Karpas-422 (cell line): Measurements from ENCODE around the gene NUS1. TPM values are rescaled to one million over a fixed set of nuclear protein-coding genes. Genes with fewer than 3 reads are reported as not detected.
"Not testable (repeated sequence)": the region's sequence is repeated elsewhere in the genome, so short reads cannot be mapped to it uniquely, and the experiment has no call there.

Experiments
- DNase-seq: peaks from one replicate; pipeline ENCODE4 v3.0.0-alpha.2; 2015
- H2AFZ ChIP-seq: fragments of 200-600 bp; sonication (generic); 2 replicates; pipeline ENCODE4 v1.6.1; 2014; ENCODE audit warnings: antibody characterized with exemption, low read length, mixed read lengths
- H3K27ac ChIP-seq: fragments of 200-600 bp; sonication (generic); 2 replicates; pipeline ENCODE4 v1.5.1; 2014; ENCODE audit warnings: mild to moderate bottlenecking, low read length, moderate library complexity
- H3K27me3 ChIP-seq: fragments of 200-600 bp; sonication (generic); 2 replicates; pipeline ENCODE4 v1.6.1; 2014; ENCODE audit warnings: low read length, mixed read lengths
- H3K36me3 ChIP-seq: fragments of 200-600 bp; sonication (generic); 2 replicates; pipeline ENCODE4 v1.6.1; 2014; ENCODE audit warnings: low read length, mixed read lengths; ENCODE audit not compliant: insufficient read depth
- H3K4me1 ChIP-seq: fragments of 200-600 bp; sonication (generic); 2 replicates; pipeline ENCODE4 v1.6.1; 2014; ENCODE audit warnings: mild to moderate bottlenecking, low read length, mixed read lengths
- H3K4me2 ChIP-seq: fragments of 200-600 bp; sonication (generic); 2 replicates; pipeline ENCODE4 v1.6.1; 2014; ENCODE audit warnings: low read length, low read depth, mild to moderate bottlenecking; ENCODE audit not compliant: poor library complexity, severe bottlenecking
- H3K4me3 ChIP-seq: fragments of 200-600 bp; sonication (generic); 2 replicates; pipeline ENCODE4 v1.5.1; 2014; ENCODE audit warnings: mild to moderate bottlenecking, antibody characterized with exemption, low read length, mixed read lengths
- H3K79me2 ChIP-seq: fragments of 200-600 bp; sonication (generic); 2 replicates; pipeline ENCODE4 v1.6.1; 2014; ENCODE audit warnings: mild to moderate bottlenecking, low read length, mixed read lengths
- H3K9ac ChIP-seq: fragments of 200-600 bp; sonication (generic); 2 replicates; pipeline ENCODE4 v1.6.0; 2014; ENCODE audit warnings: low read length
- H3K9me2 ChIP-seq: fragments of 200-600 bp; sonication (generic), shearing (Covaris generic); replicated peaks from 2 replicates; pipeline ENCODE4 v1.6.0; 2014; ENCODE audit warnings: mild to moderate bottlenecking, low read length, moderate library complexity; ENCODE audit not compliant: insufficient read depth
- H3K9me3 ChIP-seq: fragments of 300-700, 200-600 bp; sonication (generic); 2 replicates; pipeline ENCODE4 v1.6.1; 2014; ENCODE audit warnings: low read length, mixed read lengths
- H4K20me1 ChIP-seq: fragments of 200-600 bp; sonication (generic); 2 replicates; pipeline ENCODE4 v1.6.1; 2014; ENCODE audit warnings: mild to moderate bottlenecking, antibody characterized with exemption, low read length, low read depth; ENCODE audit not compliant: insufficient read depth
- total RNA-seq: library from RNA; depleted of rRNA; stranded (reverse); fragments of >200 nt; shearing (Covaris generic); gene quantifications from 2 replicates; pipeline ENCODE4 v1.2.3, GENCODE V29; 2014; ENCODE audit warnings: low replicate concordance

The NUS1 gene
- total RNA-seq, 1 experiment from 2014 or later, result 21.9 TPM

DNA sequence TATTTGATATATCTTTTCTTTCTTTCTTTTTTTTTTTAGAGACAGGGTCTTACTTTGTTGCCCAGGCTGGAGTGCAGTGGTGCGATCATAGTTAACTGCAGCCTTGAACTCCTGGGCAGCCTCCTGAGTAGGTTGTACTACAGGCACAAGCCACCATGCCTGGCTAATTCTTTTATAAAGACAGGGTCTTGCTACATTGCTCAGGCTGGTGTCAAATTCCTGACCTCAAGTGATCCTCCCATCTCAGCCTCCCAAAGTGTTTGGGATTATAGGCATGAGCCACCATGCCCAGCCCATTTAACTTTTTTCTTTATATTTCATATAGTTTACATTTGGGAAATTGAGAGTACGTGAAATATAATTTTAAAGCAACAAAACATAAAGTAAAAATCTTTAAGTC is 10.1 kb downstream of the NUS1 start:
- H3K4me2 ChIP-seq, result no peak overlapping the region
- peaks cover 10% of the 10 kb centered on the region; the same call in 1 of the 2 replicates for H3K4me1 ChIP-seq
- peaks cover 98% of the 10 kb centered on the region for H3K79me2 ChIP-seq
- no peak for DNase-seq
- H3K36me3 ChIP-seq, result peaks cover 36% of the 10 kb centered on the region
- 0 out of 2 replicates have a peak, but pooled peaks cover 6% of the 10 kb centered on the region for H4K20me1 ChIP-seq
- H3K9ac ChIP-seq, result no peak overlapping the region
- no peaks in the 10 kb centered on the region for H3K9me2 ChIP-seq
- H3K9me3 ChIP-seq, result peaks cover 6% of the 10 kb centered on the region
- no peaks in the 10 kb centered on the region for H3K27me3 ChIP-seq
- H3K4me3 ChIP-seq, result no peak overlapping the region
- no peak overlapping the region for H2AFZ ChIP-seq
- H3K27ac ChIP-seq, result no peak overlapping the region

- Histone ChIP-seq H3K9me3 (no peaks in the 10 kb centered on the region), H3K4me2 (no peak overlapping the region), H3K79me2 (peaks cover 95% of the 10 kb centered on the region), H3K27ac (no peak overlapping the region), H4K20me1 (0 out of 2 replicates have a peak, but pooled peaks cover 6% of the 10 kb centered on the region), H3K27me3 (no peaks in the 10 kb centered on the region), H3K9me2 (no peaks in the 10 kb centered on the region), H3K9ac (no peak overlapping the region), H3K4me1 (peaks cover 10% of the 10 kb centered on the region; the same call in 1 of the 2 replicates), H3K4me3 (no peak overlapping the region), H3K36me3 (peaks cover 26% of the 10 kb centered on the region), H2AFZ (no peak overlapping the region)
- DNase-seq, result no peak
These were observed 11.9 kb downstream of the NUS1 start for GRCh38 chr6:117687021-117687648.

DNA sequence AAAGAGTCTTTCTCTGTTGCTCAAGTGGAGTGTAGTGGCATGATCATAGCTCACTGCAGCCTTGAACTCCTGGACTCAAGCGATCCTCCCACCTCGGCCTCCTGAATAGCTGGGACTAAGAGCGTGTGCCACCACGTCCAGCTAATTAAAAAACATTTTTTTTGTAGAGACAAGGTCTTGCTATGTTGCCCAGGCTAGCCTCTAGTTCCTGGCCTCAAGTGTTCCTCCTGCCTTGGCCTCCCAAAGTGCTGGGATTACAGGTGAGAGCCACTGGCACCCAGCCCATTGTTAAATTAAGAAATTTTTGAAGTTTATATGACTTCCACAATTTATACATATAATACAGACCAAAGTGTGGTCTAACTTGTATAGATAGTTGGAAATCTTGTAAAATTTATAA is 14.3 kb downstream of the NUS1 start:
- not testable (repeated sequence) for H4K20me1 ChIP-seq, H3K4me1 ChIP-seq, H3K4me2 ChIP-seq, H3K27me3 ChIP-seq, H3K9ac ChIP-seq, H3K4me3 ChIP-seq, H3K27ac ChIP-seq, H2AFZ ChIP-seq, H3K9me2 ChIP-seq, DNase-seq, H3K9me3 ChIP-seq
- Histone ChIP-seq H3K79me2 (peaks cover 92% of the 10 kb centered on the region), H3K36me3 (peaks cover 35% of the 10 kb centered on the region)

GRCh38 chr6:117706504-117706903 is 31.2 kb downstream of the NUS1 start:
- peaks cover 32% of the 10 kb centered on the region for H3K79me2 ChIP-seq
- H3K9ac ChIP-seq, result no peak overlapping the region
- 0 out of 2 replicates have a peak, but pooled peaks cover 2% of the 10 kb centered on the region for H3K4me1 ChIP-seq
- H2AFZ ChIP-seq, result no peak overlapping the region
- DNase-seq, result no peak
- no peak overlapping the region for H3K4me2 ChIP-seq
- H3K4me3 ChIP-seq, result no peak overlapping the region
- no peaks in the 10 kb centered on the region for H3K9me2 ChIP-seq
- H3K27ac ChIP-seq, result no peak overlapping the region
- no peaks in the 10 kb centered on the region for H4K20me1 ChIP-seq
- no peaks in the 10 kb centered on the region for H3K9me3 ChIP-seq
- peaks cover 33% of the 10 kb centered on the region for H3K36me3 ChIP-seq
- H3K27me3 ChIP-seq, result no peaks in the 10 kb centered on the region

DNA sequence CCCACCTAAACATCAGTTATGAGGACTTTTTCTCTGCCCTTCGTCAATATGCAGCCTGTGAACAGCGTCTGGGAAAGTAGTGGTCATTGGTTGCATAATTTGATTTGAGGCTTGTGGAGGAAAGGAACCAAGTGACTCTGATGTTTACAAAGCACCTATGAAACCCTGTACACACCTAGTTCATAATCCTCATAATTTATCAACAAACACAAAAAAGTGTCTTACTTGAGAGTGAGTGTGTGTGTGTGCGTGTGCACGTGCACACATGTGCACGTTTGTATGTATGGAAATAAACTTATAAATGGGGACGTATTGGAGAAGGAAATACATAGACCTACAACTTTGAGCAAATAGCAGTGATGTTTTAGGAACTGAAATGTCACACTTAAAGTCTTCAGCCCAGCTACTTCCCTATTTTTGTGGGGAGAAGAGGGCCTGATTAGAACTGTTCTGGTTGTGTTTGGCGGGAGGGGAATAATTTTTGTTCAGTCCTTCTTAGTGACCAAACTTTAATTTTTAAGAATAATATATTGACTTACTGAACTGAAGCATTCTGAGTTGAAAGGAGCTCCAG is 31.8 kb downstream of the NUS1 start:
- H3K4me1 ChIP-seq, H3K9me2 ChIP-seq, H3K9ac ChIP-seq, H3K4me2 ChIP-seq, H3K27ac ChIP-seq, H3K9me3 ChIP-seq, H4K20me1 ChIP-seq, DNase-seq, H2AFZ ChIP-seq, H3K27me3 ChIP-seq, H3K4me3 ChIP-seq: not testable (repeated sequence)
- H3K79me2 ChIP-seq, result peaks cover 29% of the 10 kb centered on the region
- H3K36me3 ChIP-seq, result peaks cover 33% of the 10 kb centered on the region

DNA sequence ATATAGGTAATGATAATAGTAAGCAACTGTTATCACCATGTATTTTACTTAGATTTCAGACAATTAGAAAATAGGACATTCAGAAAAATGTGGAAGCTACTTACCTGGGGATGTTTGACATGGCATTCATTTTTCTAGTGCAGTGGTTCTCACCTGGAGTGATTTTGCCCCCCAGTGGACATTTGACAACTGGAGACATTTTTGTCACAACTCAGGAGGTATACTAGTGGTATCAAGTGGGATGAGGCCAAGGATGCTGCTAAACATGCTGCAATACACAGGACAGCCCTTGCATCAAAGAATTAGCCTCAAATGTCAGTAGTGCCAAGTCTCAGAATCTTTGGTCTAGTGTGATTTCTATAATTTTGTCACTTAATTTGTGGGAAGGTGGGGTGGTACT is 36.1 kb downstream of the NUS1 start:
- Histone ChIP-seq H2AFZ (no peak overlapping the region), H3K9me3 (no peaks in the 10 kb centered on the region), H3K9ac (no peak overlapping the region), H4K20me1 (no peaks in the 10 kb centered on the region), H3K9me2 (no peaks in the 10 kb centered on the region), H3K27ac (no peak overlapping the region), H3K27me3 (no peaks in the 10 kb centered on the region), H3K4me2 (no peak overlapping the region), H3K4me1 (0 out of 2 replicates have a peak, but pooled peaks cover 2% of the 10 kb centered on the region), H3K36me3 (peaks cover 2% of the 10 kb centered on the region; the same call in 1 of the 2 replicates), H3K79me2 (no peaks in the 10 kb centered on the region), H3K4me3 (no peak overlapping the region)
- DNase-seq, result peak; percentile 44

GRCh38 chr6:117718895-117719294 is 43.6 kb downstream of the NUS1 start:
- no peaks in the 10 kb centered on the region for H3K27me3 ChIP-seq
- no peak for DNase-seq
- no peaks in the 10 kb centered on the region for H3K4me1 ChIP-seq
- no peak overlapping the region for H3K27ac ChIP-seq
- H3K4me3 ChIP-seq, result no peak overlapping the region
- no peaks in the 10 kb centered on the region for H3K36me3 ChIP-seq
- no peaks in the 10 kb centered on the region for H3K9me2 ChIP-seq
- H2AFZ ChIP-seq, result no peak overlapping the region
- H3K9me3 ChIP-seq, result 0 out of 2 replicates have a peak, but pooled peaks cover 2% of the 10 kb centered on the region
- H3K4me2 ChIP-seq, result no peak overlapping the region
- no peaks in the 10 kb centered on the region for H3K79me2 ChIP-seq
- no peak overlapping the region for H3K9ac ChIP-seq
- no peaks in the 10 kb centered on the region for H4K20me1 ChIP-seq

DNA sequence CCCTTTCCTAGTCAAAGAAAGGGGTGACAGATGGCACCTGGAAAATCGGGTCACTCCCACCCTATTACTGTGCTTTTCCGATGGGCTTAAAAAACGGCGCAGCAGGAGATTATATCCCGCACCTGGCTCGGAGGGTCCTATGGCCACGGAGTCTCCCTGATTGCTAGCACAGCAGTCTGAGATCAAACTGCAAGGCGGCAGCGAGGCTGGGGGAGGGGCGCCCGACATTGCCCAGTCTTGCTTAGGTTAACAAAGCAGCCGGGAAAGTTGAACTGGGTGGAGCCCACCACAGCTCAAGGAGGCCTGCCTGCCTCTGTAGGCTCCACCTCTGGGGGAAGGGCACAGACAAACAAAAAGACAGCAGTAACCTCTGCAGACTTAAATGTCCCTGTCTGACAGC is 46.3 kb downstream of the NUS1 start:
- not testable (repeated sequence) for H3K9me2 ChIP-seq, H3K27ac ChIP-seq, H3K4me2 ChIP-seq, H4K20me1 ChIP-seq, H3K4me3 ChIP-seq, H3K9ac ChIP-seq, H2AFZ ChIP-seq, H3K4me1 ChIP-seq, H3K36me3 ChIP-seq, H3K27me3 ChIP-seq, H3K9me3 ChIP-seq, DNase-seq, H3K79me2 ChIP-seq
